A549 (cell line): Measurements from ENCODE around the gene GMEB2. TPM values are rescaled to one million over a fixed set of nuclear protein-coding genes. Genes with fewer than 3 reads are reported as not detected.

ENCODE experiments used
- ATAC-seq, 2 experiments: fragments of 200-7000 bp in 1 of 2; fragments of >200 bp in 1 of 2; cut with Nextera tagmentation in 1 of 2; cut with Tn5 transposase in 1 of 2; 3 replicates each; pipeline versions ENCODE4 v1.8.0 to v1.9.1; 2018 to 2020; ENCODE audit warnings: mild to moderate bottlenecking in 1 of 2, moderate library complexity in 1 of 2
- CTCF ChIA-PET: fragments of 300-600 bp; sonication (Branson Sonifier 250); formaldehyde crosslinking; extraction: SDS; loops from one replicate; lab custom pipeline; 2021; ENCODE audit warnings: antibody characterized with exemption, inconsistent platforms; lab: Yijun Ruan, JAX
- POLR2A ChIA-PET: fragments of 350-600 bp; formaldehyde crosslinking; extraction: SDS; loops from one replicate; lab custom pipeline; 2021; ENCODE audit warnings: antibody characterized with exemption, inconsistent platforms; lab: Yijun Ruan, JAX
- DNase-seq, 2 experiments: peaks; one replicate each; pipeline versions ENCODE4 v3.0.0 to v3.0.0-alpha.2; 2011 to 2016; ENCODE audit warnings: low read depth in 1 of 2, low spot score in 1 of 2
- FAIRE-seq: peaks from 2 replicates; lab custom pipeline; 2011; peaks lifted over from hg19 to GRCh38; lab: Jason Lieb, UNC
- H3K27ac ChIP-seq, 2 experiments: fragments of >200 bp; sonication (Bioruptor Twin); formaldehyde crosslinking; 3 replicates each; pipeline ENCODE4 v1.5.1; 2016 to 2017
- H3K4me1 ChIP-seq: fragments of >200 bp; sonication (Bioruptor Twin); formaldehyde crosslinking; 3 replicates; pipeline ENCODE4 v1.6.1; 2016
- H3K4me2 ChIP-seq: fragments of >200 bp; sonication (Bioruptor Twin); formaldehyde crosslinking; 3 replicates; pipeline ENCODE4 v1.6.1; 2016
- H3K4me3 ChIP-seq: fragments of >200 bp; sonication (Bioruptor Twin); formaldehyde crosslinking; 3 replicates; pipeline ENCODE4 v1.5.1; 2016
- H3K9me3 ChIP-seq: fragments of >200 bp; sonication (Bioruptor Twin); formaldehyde crosslinking; 3 replicates; pipeline ENCODE4 v1.6.1; 2016
- BCL3 ChIP-seq: fragments of >200 bp; sonication (Bioruptor Twin); formaldehyde crosslinking; IDR thresholded peaks from 3 replicates; pipeline ENCODE4 v1.6.1; 2016
- BHLHE40 ChIP-seq: IDR thresholded peaks from 2 replicates; pipeline ENCODE4 v1.6.1; 2012; ENCODE audit warnings: low read depth, low read length, inconsistent platforms
- FOSL2 ChIP-seq, 2 experiments: fragments of 450-650 bp in 1 of 2; fragments of >200 bp in 1 of 2; sonication (Bioruptor Twin) in 1 of 2; formaldehyde crosslinking; IDR thresholded peaks; 2 replicates each; pipeline versions ENCODE4 v1.5.0 to v1.6.1; 2016 to 2020; ENCODE audit warnings: mild to moderate bottlenecking in 1 of 2, moderate library complexity in 1 of 2
- FOXS1 ChIP-seq: fragments of 250-450 bp; sonication (Bioruptor Pico); IDR thresholded peaks from 2 replicates; pipeline ENCODE4 v1.5.0; 2020; ENCODE audit warnings: mild to moderate bottlenecking, moderate library complexity
- HMGXB4 ChIP-seq: fragments of 250-450 bp; sonication (Bioruptor Pico); IDR thresholded peaks from 2 replicates; pipeline ENCODE4 v1.5.0; 2021; ENCODE audit warnings: mild to moderate bottlenecking, moderate library complexity, borderline replicate concordance
- JUNB ChIP-seq: fragments of >200 bp; sonication (Bioruptor Twin); formaldehyde crosslinking; IDR thresholded peaks from 2 replicates; pipeline ENCODE4 v1.6.1; 2016
- POLR2A ChIP-seq: IDR thresholded peaks from 2 replicates; pipeline ENCODE4 v1.6.1; 2012; ENCODE audit warnings: mild to moderate bottlenecking, low read length
- RCOR1 ChIP-seq: fragments of 150-350 bp; IDR thresholded peaks from 2 replicates; pipeline ENCODE4 v1.6.1; 2014; ENCODE audit warnings: antibody characterized with exemption, low read length, low read depth
- RNF2 ChIP-seq: fragments of 200-600 bp; sonication (generic); IDR thresholded peaks from 2 replicates; pipeline ENCODE4 v1.6.1; 2016; ENCODE audit warnings: low read depth, mild to moderate bottlenecking, antibody characterized with exemption, moderate library complexity, borderline replicate concordance
- WGBS: methylation state at CpG from one replicate; pipeline ENCODE4 v1.1.6; 2017; ENCODE audit errors: missing lambda C conversion rate; 5-methylcytosine and 5-hydroxymethylcytosine counted together
- polyA plus RNA-seq, 4 experiments: library from polyadenylated mRNA; depleted of rRNA in 3 of 4; stranded (reverse); fragments of >200 nt; fragmentation: RNase III in 1 of 4; extraction: RNeasy Plus Mini Kit Qiagen cat#74134 plus additional on column Dnase treatment in 1 of 4; gene quantifications; 2 replicates in 3 of 4; 3 replicates in 1 of 4; pipeline ENCODE4 v1.2.3, GENCODE V29; 2011 to 2017
- TF ChIP-seq, protein P1 (sequence below): fragments of 150-350 bp; IDR thresholded peaks from 2 replicates; pipeline ENCODE4 v1.6.1; 2014; ENCODE audit warnings: low read depth, mild to moderate bottlenecking, low read length
- TF ChIP-seq, protein P2 (sequence below): fragments of 200-600 bp; sonication (generic); IDR thresholded peaks from 2 replicates; pipeline ENCODE4 v1.6.1; 2016; ENCODE audit warnings: antibody characterized with exemption, mild to moderate bottlenecking, moderate library complexity

GMEB2 gene
- polyA plus RNA-seq, 2 of the 4 experiments (the other 2 are of a cell fraction): 6.5 to 6.8 TPM

- no peak for TF ChIP-seq RCOR1
- TF ChIP-seq RNF2: no peak
- TF ChIP-seq FOSL2 (IDR thresholded peaks at IDR 0.05): no peak
- TF ChIP-seq FOSL2 (CRISPR knock-in tag; IDR thresholded peaks at IDR 0.05): no peak
- TF ChIP-seq JUNB: no peak
- no peak for TF ChIP-seq POLR2A
- TF ChIP-seq FOXS1: no peak
- TF ChIP-seq BHLHE40: no peak
- TF ChIP-seq, protein P1, sequence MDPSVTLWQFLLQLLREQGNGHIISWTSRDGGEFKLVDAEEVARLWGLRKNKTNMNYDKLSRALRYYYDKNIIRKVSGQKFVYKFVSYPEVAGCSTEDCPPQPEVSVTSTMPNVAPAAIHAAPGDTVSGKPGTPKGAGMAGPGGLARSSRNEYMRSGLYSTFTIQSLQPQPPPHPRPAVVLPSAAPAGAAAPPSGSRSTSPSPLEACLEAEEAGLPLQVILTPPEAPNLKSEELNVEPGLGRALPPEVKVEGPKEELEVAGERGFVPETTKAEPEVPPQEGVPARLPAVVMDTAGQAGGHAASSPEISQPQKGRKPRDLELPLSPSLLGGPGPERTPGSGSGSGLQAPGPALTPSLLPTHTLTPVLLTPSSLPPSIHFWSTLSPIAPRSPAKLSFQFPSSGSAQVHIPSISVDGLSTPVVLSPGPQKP: no peak
Observed at GRCh38 chr20:63657260-63657936, 30.5 kb upstream of the GMEB2 start (continued).

- Histone ChIP-seq H3K27ac (no peak overlapping the region), H3K4me1 (peaks cover 20% of the 10 kb centered on the region), H3K4me2 (no peak overlapping the region), H3K9me3 (no peaks in the 10 kb centered on the region), H3K4me3 (no peak overlapping the region)
- no peak for TF ChIP-seq FOSL2 (IDR thresholded peaks at IDR 0.05)
- no peak for TF ChIP-seq FOSL2 (CRISPR knock-in tag; IDR thresholded peaks at IDR 0.05)
- no peak for TF ChIP-seq HMGXB4
- ChIA-PET POLR2A (no interaction called here), CTCF (interaction anchor here (1.0 kb wide), 1 partner anchor 119 kb away, joined by 3 read pairs; no protein-coding TSS in a partner anchor)
- ATAC-seq: no peak
- 78% methylated on average over 3 of the region's 3 CpGs for WGBS
- no peak for DNase-seq
- FAIRE-seq: no peak
Observed at GRCh38 chr20:63656451-63656850, 29.6 kb upstream of the GMEB2 start.

- Histone ChIP-seq H3K4me1 (peaks cover 20% of the 10 kb centered on the region), H3K9me3 (no peaks in the 10 kb centered on the region), H3K27ac (no peak overlapping the region), H3K4me2 (no peak overlapping the region), H3K4me3 (no peak overlapping the region)
- WGBS: 59% methylated on average over 4 of the region's 4 CpGs
- POLR2A ChIA-PET: no interaction called here
- CTCF ChIA-PET: no interaction called here
- TF ChIP-seq, protein P2, sequence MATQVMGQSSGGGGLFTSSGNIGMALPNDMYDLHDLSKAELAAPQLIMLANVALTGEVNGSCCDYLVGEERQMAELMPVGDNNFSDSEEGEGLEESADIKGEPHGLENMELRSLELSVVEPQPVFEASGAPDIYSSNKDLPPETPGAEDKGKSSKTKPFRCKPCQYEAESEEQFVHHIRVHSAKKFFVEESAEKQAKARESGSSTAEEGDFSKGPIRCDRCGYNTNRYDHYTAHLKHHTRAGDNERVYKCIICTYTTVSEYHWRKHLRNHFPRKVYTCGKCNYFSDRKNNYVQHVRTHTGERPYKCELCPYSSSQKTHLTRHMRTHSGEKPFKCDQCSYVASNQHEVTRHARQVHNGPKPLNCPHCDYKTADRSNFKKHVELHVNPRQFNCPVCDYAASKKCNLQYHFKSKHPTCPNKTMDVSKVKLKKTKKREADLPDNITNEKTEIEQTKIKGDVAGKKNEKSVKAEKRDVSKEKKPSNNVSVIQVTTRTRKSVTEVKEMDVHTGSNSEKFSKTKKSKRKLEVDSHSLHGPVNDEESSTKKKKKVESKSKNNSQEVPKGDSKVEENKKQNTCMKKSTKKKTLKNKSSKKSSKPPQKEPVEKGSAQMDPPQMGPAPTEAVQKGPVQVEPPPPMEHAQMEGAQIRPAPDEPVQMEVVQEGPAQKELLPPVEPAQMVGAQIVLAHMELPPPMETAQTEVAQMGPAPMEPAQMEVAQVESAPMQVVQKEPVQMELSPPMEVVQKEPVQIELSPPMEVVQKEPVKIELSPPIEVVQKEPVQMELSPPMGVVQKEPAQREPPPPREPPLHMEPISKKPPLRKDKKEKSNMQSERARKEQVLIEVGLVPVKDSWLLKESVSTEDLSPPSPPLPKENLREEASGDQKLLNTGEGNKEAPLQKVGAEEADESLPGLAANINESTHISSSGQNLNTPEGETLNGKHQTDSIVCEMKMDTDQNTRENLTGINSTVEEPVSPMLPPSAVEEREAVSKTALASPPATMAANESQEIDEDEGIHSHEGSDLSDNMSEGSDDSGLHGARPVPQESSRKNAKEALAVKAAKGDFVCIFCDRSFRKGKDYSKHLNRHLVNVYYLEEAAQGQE: no peak
- TF ChIP-seq FOSL2 (IDR thresholded peaks at IDR 0.05) (no peak), FOSL2 (CRISPR knock-in tag; IDR thresholded peaks at IDR 0.05) (no peak), BCL3 (no peak)
- DNase-seq (no peak), ATAC-seq (no peak), FAIRE-seq (no peak)
Observed at GRCh38 chr20:63655249-63655648, 28.3 kb upstream of the GMEB2 start.
